Suppressor macrophage treated with lipopolysaccharide for 4 hours (primary cell): ENCODE data around the gene ANGPTL2.

Experiments used
- DNase-seq: peaks from one replicate; pipeline ENCODE4 v3.0.0-alpha.2; 2020

The ANGPTL2 gene

DNA sequence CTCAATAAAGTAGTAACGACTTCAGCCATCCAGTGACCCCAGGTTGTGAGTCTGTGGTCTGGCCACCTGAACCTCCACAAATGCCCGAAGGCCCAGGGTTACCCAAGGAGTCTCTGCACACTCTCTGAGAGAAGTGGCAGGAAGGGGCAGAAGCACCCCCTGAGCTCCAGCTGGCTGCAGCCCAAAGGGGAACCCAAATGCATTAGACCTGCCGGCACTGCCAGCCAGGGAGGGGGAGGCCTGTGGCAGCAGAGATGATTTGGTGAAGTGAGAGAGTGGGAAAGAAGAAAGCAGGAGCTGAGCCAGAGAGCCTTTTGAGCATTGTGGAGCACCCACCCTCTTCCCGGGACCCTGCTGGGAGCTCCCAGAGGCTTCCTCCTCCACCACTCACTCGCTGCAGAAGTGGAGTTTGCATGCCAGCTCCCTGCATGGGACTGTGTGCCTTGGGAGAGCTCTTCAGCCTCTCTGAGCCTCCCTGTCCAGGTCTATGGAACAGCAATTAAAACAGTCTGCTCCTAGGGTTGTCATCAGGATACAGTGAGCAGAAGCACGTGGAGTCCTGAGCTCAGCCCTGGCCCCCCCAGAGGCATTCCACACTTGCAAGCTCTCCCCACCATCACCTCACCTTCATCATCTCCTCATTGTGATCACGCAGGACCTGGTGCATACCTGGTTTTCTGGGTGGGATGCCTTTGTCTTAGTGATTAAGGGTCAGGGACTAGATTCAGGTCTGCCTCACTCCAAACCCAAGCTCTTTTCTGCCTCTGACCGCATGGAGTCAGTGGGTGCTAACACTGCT, 13.8 kb upstream of the ANGPTL2 start:
- DNase-seq: no peak

DNA sequence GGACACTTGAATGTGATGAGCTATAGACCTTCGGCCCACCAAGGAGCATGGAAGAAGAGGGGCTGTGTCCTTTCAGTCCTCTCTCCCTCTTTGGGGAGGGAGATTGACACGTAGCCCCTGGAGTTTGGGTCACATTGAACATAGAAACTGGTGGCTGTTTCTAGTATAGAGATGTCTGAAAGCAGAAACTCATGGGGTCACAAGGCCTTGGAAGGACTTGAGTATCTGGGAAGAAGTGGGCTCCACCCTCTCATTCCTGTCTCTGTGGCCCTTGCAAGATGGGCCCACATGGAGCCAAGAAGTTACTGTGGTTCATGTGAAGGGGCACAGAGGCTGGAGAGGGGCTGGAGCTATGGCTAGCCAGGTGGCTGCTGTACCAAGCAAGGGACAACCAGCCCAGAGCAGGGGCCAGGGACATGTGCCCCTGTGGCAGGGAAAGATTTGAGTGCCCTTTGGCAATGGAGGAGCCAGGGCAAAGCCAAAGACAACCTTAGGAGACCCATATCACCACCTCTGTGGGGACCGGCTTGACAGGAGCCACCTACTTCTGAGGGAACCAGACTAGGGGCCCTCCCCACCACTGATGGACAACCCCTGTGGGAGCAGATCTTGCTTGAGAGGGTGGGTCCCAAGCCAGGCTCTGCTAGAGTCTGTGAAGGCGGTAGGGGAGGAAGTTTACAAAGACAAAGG, 12.8 kb upstream of the ANGPTL2 start:
- DNase-seq: no peak

DNA sequence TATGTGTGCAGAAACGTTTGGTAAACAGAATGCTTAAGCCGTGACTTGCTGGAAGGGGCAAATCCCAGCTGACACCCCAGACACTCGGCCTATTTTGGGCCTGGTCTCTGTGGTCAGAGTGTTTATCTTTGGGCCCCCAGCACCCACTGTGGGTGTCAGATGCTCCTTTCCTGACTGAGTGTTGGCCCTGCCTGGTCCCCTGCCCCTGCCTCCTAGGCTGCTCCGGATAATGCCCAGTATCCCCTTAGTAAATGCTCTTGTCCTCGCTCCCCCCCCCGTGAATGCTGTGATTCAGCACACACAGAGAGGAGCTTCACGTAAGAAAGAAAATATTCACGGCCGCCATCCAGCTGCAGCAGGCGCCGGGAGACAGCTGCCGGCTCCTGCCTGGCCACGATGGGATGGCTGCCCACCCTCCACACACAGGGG, 11.3 kb upstream of the ANGPTL2 start:
- no peak for DNase-seq

DNA sequence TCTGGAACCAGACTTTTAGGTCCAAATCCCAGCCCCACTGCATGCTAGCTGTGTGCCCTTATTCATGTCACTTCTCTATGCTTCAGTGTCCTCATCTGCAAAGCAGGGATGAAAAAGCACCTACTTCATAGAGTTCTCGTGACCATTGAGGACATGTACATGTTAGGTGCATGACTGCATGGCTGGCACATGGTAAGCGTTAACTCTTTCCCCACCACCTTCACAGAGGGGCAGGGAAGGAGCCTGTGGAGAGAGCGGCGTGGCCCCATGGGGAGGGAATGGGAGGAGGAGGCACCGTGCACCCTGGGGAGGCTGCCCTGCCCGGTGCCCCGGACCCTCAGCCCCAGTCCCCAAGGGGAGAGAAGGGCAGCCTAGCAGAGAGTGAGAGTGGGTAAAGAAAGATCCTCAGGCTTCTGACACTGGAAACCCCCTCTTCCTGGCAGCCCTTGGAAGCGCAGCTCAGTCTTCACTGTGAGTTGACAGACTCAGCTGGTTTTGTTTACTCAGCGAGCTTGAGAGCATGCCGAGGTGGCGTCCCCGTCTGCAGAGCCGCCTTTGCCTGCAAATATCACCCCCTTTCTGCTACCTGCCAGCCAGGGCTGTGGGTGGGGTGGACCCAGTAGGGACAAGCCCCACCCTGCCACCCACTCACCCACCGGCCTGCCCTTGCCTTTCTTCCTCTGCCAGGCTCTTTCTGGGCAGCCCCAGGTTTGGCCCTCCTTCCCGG, 10.6 kb upstream of the ANGPTL2 start:
- DNase-seq: no peak

DNA sequence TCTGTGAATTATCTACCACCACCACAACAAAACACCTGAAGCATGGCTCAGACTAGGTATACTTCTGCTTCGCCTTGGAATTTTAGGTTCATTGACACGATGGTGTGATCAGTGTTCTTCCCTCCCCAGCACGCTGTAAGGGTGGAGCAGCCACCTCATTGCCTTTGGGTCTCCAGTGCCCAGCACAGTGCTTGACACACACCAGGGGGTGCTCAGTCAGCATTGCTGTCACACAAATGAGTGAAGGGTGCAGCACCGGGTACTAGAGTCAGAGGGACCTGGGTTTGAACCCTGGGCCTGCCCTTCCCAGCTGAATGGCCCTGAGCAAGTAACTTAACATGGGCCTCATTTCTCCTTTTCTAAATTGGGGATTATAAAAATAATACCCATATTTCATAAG, 9.9 kb upstream of the ANGPTL2 start:
- no peak for DNase-seq

DNA sequence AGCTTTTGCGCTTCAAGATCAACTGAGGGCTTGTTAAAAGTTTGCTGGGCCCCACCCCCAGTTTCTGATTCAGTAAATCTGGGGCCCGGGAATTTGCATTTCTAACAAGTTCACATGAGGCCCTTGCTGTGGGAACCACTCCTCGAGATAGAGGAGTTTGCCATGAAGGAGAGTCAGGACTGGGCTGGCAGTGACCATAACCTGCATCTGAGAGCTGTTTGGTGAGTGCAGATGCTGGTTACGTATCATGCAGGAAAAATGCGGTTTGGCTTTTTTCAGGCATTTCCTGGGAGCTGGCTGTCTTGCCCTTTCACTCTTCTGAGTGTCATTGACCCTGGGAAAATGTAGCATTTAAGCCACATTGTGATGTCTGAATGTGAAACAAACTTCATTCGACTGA, 9.4 kb upstream of the ANGPTL2 start:
- DNase-seq: no peak

DNA sequence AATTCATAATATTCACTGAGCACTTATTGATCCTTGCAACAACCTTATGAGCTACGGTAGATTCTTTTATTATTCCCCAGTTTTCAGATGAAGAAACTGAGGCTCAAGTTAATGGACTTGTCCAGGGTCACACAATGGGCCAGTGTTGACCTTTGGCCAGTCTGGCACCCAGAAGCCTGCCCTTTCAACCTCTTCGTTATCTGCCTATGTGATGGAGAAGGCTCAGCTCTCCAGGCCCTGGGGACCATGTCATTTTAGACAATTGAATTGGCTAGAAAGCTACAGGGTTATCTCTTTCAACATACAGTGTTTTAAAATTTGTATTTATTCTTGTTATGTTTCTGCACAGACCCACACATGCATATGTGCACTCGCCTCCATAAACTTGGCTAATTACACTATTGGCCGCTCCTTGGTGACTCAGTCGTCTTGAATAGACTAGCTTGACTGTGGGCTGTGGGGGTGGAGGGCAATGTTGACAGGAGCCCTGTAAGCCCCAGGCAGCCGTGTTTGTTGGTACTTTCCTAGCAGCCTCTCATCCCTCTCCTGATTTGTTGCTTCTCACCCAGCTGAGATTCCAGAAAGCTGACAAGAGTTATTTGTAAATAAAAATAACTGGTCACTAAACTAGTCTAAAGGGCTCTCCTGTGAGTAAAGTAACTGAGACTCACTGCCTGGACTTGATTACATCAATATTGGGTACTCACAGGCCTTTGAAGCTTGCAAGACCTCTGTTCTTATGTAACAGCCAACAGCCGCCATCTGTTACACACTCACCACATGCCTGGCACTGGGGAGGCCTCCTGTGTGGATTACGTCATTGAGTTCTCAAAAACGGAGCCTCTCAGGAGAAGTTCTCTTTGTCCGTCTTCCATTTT, 8.5 kb upstream of the ANGPTL2 start:
- DNase-seq: peak; percentile 85

DNA sequence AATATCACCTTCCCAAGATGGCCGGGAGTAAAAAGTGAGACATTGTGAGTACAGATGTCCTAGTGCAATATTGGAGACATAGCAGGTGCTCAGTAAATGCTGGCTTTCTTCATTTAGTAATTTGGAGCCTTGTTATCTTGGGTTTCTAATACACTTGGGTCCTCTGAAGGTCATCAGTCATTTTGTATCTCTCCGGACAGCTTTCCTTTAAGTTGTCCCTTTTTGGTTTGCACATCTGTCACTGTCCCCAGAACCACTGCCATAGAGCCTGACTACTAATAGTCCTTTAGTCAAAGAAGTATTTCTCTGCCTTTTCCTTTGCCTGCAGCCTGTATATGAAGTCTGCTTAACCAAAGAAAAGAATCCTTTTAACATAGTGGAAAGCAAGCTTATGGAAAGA, 7.8 kb upstream of the ANGPTL2 start:
- DNase-seq: no peak

DNA sequence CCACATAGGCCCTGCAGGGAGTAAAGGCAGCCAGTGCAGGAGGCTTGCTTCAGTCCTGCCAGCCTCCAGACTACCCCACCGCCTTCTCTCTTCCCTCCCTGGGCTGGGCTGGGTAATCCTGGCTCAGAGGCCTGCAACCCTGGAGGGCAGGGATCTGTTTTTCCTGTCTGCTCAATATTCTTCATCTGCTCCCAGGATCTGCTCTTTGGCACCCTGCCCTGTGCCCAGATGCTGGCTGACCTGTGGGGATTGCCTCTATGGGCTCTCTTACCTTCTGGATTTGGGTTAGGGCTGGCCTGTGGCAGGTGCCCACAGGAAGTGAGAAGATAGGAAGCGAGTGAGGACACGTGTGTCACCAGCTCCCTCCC, 7.3 kb upstream of the ANGPTL2 start:
- DNase-seq: no peak

DNA sequence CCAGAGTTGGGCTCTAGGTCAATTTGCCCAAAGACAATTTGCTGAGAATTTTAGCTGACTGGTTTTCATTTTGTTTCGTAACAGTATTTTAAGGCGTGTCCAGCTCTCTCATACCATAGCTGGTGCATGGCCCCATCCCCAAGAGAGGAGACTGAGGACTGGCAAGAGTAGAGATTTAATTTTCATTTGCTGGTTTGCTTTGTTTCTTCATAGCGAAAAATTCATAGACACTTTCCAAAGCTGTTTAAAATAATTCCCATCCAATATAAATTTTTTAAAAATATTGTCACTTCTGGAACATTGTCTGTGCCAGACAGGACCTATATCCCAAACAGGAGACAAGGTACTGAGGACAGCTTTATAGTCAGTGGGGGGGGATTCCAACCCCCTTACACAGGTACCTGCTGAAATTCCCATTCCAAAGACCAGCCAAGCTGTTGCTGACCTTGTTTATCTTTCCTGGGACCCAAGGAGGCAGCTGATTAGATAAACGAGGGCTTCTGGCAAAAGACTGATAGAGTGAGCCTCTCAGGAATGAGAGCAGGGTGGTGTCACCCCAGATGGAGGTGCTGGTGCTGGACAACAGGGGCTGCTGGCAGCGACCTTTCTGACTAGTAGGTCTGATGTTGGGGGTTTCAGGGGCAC, 6.8 kb upstream of the ANGPTL2 start:
- DNase-seq: no peak

DNA sequence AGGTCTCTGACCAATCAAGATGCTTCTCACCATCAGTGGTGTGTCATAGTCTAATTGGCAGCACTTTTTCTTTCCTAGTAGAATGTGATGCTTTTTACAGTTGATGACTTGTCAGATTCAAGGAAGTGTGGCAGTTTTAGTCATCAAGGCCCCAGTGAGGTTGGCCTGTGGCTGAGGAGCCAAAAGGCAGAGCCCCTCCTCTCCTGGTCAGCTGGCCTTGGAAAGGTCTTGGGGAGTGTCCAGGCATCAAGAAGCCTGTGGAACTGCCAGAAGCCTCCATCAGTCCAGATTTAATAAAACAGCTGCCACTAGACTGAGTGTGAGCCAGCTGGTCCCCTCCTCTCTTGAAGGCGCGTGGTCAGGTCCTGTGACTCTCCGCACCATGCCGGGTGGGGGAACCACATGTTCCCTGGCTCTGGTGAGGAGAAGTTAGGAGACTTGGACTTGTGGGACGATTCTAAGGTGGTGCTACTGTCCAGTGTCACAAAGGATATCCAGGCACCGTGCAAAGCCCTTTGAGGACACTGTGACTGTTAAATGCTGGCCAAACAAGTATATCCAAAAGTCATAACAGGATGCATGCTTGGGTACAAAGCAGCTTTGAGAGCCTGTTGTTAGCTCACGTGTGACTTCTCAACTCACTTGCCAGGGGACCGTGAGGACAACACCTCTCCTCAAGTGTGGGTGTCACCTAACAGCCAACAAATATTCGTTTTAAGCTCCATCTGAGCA, 6.1 kb upstream of the ANGPTL2 start:
- DNase-seq: peak; percentile 75

DNA sequence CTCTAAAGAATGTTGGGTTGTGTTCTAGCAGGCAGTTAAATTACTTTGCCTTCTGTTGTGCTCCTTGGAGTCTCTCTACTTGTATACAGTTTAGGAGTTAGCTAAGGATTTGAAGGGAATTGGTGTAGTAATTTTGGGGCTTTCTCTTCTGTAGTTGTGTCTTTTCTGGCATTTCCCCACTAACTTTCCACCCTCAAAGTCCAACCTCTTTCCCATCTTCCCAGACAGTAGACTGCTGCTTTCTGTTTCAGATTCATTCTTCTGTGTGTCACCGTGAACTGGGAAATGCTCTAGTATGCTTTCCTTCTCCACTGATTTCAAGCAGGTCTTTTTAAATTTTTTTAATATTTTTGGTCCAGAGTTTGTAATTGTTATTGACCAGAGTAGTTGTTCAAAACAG, 4.5 kb upstream of the ANGPTL2 start:
- DNase-seq: peak; percentile 73

DNA sequence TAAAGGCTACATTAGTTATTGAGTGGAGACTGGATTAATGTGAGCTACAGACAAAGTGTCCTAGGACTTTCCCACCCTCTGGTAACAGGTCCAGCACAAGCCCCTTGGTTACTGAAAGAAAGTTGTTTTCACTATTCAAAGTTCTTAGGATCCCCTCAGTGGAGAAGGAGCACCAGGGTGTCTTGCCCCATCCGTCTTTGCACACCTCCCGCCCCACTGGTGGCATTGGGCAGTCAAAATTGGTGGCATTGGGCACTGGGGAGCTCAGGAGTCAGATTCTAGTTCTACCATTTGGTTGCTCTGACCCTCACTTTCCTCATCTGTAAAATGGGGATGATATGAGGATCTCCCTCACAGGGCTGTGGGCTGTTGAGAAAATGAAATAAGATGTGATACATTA, 2.4 kb upstream of the ANGPTL2 start:
- DNase-seq: no peak

DNA sequence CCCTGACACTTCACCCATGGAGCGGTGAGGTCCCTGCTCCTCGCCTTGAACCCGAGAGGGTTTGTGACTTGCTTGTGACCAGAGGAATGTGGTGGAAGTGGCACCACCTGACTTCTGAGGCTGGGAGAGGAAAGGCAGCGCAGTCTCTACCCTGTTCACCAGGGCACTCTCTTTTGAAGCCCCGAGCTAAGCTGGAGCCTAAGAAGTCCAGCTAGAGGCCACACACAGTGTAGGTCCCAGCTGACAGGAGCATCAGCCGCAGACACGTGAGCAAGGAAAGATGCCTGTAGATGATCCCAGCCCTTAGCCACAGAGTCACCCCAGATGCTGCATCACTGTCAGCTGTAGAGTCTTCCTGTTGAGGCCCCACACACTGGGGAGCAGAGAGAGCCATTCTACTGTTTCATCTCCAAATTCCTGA, 1.7 kb upstream of the ANGPTL2 start:
- DNase-seq: no peak

DNA sequence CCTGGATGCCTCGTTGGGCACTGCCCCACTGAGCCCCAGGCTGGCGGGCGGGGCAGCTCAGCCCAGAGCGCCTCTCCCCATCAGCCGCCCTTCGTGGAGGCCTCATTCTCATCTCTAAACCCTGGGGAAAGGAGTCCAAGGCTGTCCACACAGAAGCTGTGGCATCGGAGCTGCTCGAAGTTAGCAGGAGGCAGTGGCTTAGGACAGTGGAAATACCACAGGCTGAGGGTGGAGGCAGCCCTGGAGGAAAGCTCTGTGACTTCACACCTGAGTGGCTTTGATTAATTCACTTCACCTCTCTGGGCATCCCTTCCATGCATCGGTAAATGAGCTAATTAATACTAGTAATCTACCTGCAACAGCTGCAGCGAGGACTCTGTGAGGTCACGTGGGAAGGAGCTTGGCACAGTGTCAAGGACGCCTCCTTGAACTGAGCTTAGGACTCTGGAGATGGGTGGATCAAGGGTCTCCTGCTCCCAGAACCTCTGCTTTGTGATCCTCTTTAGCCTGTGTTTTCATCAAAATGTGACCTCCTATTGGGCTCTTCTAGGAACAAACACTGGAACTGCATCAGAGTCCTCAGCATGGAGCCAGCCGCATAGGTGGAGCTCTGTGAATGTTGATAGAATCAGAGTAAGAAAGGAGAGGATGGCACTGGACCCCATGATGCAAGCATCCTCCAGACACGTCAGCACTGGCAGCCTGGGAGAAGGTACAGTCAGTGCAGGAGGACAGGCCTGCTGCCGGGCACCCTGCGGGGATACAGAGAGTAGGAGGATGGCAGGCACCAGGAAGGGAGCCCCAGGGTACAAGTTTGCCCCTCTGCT, 842 bp upstream of the ANGPTL2 start:
- DNase-seq: no peak

DNA sequence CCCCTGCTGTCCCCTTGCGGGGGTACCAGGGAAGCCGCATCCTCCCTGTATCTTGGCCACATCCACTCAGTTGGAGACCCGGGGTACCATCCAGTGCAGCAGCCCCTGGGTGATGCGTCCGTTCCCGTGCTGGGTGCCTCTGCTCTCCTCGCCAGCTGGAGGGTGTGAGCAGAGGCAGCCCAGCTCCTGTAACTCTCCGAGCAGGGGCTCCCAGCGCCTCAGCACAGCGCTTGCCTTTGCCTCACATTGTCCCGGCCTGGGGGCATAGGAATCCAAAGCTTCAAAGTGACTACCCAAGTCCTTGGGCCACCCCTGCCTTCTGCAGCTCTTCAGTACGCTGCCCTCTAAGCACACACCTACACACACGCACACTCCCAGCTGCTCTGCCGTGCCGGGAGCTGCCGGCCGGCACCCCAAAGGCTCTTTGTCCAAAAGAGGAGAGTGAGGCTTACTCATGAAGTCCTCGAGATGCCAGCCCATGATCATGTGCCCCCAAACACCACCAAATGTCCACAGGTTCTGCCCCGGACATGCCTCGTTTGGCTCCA, 733 bp downstream of the ANGPTL2 start:
- DNase-seq: no peak

DNA sequence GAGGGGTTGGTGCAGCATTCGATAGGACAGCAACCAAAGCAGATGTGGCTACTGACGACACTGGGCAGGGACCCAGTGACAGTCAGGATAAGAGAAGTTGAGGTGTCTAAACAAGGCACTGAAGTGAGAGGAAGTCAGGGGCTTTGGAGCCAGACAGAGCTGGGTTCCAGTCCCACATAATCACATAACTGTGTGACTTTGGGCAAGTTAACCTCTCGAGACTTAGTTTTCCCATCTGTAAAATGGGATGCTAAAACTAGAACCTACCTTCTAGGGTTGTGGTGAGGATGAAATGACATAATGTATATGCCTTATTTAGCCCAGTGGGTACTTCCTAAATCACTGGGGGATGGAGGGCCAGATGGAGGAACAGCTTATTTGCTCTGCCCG, 3.1 kb downstream of the ANGPTL2 start:
- no peak for DNase-seq

DNA sequence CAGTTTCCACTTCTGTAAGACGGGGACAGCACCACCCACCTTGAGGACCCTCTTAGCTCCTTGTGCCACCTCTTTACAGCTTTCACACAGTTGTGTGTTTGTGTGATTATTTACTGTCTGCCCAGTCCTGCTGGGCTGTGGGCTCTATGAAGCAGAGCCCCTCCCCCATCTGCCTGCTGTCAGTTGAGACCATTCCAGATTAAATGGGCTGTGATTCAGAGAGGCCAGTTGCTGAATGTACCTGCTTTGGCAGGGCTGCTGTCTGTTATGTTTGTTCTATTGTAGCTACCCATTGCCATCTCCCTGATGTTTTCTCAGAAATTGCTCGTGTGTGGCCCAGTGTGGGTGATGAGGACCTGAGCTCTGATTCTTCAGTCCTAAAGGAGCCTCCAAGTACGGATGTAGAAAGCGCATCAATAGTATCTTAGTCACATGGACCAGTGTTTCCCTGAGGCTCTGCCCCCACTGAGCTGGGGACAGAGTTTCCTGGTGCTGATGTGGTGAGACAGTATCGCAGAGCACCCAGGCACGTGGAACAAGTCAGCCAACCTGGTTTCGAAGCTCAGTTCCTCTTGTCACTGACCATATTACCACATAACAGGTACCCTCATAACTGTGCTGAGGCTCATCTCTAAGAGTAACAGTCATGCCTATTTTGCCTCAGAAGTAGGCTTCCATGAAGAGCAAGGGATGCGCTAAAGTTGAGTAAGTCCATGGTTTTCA, 3.7 kb downstream of the ANGPTL2 start:
- DNase-seq: no peak

DNA sequence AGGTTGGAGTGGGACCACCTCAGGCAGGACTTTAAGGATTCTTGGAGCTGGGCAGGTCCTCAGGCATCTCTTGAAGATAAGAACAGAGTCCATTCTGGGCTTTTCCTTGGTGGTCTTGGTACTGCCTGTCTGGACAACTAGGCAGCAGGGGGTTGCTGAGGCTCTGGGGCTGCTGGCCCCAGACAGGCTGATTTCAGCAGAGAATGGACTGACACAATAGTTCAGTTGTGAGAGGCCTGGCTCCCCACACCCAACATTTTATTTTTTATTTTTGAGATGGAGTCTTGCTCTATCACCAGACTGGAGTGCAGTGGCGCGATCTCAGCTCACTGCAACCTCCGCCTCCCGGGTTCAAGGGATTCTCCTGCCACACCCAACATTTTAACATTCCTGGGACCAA, 4.6 kb downstream of the ANGPTL2 start:
- no peak for DNase-seq

DNA sequence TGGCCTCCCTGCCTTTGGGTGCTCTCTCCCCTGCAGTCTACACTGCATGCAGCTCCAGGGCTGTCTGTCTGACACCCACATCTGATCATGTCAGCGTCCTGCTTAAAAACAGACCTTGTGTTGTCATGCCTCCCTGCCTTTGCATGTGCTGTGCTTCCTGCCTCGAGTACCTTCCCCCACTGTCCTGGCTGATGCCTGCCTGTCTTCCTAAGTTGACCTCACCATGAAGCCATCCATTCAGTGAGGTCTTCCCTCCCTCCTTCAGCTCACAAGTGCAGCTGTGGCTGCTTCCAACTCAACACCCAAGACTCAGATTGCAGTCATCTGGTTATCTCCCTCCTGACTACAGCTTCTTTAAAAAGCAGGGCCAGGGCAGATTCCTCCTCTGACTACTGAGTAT, 5.5 kb downstream of the ANGPTL2 start:
- no peak for DNase-seq
